G401.6 (cell line): ENCODE results near the gene MGMT.

Experiments used
- FAIRE-seq: peaks from 2 replicates; lab custom pipeline; 2012; peaks lifted over from hg19 to GRCh38; lab: Jason Lieb, UNC

The MGMT gene

GRCh38 chr10:129626309-129626708 is 159.3 kb downstream of the MGMT start:
- FAIRE-seq = no peak

DNA sequence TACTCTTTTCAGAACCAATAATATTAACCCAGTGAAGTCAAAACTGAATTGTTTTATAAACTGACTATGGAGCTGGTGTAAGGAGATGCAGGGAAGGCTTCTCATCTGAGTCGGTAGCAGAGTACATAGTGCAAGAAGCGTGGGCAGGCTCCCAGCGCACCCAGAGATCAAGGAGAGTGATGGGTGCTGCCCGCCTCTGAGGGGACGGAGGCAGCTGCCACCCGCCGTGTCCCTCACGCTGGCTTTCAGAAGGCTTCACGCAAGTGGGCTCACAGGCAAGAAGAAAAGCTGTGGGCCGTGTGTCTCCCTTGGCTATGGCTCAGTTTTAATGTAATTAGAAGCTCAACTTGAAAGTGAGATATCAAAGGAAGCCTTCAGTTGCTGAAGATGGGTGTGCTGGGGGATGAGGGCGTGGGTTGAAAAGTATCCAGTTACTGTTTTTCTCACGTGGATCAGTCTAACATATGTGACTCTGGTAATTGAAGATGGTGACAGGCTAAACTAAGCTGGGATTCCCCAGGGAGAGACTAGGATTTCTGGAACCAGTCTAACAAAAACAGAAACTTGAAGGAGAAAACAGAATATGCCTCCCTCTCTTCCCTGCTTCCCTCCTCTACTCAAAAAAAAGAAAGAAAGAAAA is 159.9 kb downstream of the MGMT start:
- FAIRE-seq = no peak

DNA sequence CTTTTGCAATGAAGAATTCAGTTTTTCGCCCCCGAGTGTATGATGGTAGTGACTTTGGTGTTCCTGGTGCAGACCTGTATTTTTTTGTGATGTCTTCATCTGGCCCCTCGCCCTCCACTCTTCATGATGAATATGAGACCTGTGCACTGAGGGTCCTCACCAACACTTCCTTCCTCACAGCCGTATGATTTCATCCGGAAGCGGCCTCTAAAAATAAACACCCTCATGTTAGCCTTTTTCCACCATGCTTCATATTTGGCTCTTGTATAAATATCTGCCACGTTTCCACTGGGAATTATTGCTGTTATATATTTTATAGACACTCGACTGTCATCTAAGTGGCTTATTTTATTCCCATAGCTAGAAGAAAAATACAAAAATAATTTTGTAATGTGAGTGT is 160.4 kb downstream of the MGMT start:
- FAIRE-seq = no peak

- no peak for FAIRE-seq
Measured at GRCh38 chr10:129628823-129629222, 161.8 kb downstream of the MGMT start.

DNA sequence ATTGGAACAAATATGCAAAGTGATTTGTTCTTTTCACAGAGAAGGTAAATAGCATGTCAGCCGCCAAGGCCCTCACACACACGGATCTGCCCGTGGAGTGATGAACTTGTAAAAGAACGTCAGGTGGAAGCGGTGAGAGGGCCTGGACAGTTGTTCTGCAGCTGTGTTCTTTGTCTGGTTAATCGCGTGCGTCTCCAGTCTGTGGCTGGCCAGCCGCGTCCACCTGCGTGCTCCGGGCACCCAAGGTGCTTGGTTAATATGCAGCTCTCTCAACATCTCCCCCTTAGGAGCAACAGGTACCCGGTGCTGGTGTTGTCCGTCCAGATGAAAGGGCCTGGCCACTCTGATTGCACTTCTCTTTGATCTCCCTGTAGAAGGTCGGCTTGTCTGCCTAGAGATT is 162.9 kb downstream of the MGMT start:
- FAIRE-seq = no peak

GRCh38 chr10:129631006-129631405 is 164.0 kb downstream of the MGMT start:
- no peak for FAIRE-seq

DNA sequence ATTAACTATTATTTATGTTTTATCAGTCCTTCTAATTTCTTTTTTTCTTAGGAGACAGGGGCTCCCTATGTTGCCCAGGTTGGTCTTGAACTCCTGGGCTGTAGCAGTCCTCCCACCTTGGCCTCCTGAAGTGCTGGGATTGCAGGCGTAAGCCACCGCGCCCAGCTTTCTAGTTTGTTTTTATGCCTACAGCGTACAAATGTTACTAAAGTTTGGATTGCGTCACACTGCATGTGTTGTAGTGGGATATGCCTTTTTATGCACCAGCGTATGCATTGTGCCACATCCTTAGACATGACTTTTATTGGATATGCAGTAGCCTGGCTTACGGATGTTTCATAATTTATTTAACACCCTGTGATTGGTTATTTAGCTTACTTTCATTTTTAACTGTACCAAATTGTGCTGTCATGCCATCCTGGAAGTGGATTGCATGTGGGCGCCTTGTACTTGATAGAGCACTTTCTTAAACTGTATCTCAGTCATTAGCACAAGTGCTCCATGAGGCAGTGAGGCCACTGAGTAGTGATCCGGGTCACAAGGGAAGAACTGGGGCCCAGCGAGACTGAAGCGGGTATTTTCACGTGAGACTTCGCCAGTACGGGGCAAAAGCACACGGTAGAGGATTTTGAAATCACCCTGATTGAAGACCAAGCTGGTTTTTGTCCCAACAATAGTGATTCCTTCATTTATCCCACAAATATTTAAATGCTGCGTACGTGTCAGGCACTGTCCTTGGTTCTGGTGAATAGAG is 165.0 kb downstream of the MGMT start:
- no peak for FAIRE-seq

GRCh38 chr10:129637010-129637409 is 170.0 kb downstream of the MGMT start:
- no peak for FAIRE-seq

DNA sequence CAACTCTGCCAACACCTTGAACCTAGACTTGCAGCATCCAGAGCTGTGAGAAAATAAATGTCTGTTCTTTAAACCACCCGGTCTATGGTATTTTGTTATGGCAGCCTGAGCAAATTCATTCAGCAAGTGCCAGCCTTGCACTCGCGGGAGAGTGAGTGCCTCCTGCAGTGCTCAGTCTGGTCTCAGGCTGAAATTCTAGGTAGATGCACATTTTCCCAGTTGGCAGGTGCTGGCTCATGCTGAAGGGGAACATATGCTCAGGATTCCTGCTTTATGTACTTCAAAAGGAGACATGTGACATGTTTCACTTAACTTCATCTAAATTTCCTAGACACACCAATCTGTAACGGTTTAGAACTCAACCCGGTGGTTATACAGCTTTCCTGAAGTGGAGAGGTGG is 170.8 kb downstream of the MGMT start:
- no peak for FAIRE-seq

DNA sequence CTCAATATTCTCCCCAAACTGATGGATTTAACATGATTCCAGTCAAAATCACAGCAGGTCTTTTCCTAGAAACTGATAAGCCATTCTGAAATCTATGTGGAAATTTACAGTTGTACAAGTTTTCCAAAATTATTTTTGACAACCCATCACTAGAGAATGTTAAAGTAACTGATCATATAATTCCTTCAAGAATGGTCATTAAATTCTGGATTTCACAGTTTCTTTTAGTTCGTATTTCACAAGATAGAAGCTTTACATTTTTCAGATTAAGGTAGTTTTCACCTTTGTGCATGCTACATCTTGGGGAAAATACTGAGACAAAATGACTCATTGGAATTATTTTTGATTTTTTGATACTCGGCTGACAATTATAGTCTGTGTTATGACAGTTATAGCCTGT is 174.3 kb downstream of the MGMT start:
- FAIRE-seq = no peak

DNA sequence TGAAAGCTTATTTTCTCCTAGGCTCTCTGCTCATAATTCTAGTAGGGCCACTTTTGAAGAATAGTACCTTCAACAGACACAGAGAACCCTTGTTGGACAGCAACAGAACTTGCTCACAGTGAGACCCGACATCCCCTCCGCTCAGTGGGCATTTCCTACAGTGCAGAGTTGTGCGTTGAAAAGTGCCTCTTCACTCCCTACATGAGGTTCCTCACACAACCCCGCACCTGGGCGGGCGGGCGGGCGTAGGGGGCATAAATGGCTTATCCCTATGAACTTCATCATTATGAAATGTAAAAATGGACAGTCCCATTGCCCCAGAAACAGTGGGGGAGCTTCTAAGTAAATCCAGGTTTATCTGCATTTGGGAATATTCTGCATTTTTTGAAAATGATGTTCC is 174.9 kb downstream of the MGMT start:
- no peak for FAIRE-seq

DNA sequence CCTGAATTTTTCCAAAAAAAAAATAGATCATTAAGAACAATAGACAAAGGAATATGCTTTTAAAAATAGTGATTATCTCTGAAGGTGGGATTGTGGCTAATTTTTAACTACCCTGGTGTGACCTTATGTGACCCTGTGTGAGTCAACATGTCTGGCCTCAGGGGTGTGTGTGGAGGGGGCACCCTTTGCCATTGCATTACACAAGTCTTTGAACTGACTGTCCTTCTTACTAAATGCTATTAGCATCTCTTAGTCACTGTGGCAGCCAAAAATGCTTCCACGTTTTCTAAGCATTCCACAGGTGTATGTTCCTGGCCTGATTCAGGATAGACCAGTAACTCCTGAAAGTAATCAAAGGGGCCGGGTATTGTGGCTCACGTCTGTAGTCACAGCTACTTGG is 175.4 kb downstream of the MGMT start:
- no peak for FAIRE-seq

GRCh38 chr10:129643266-129643665 is 176.2 kb downstream of the MGMT start:
- FAIRE-seq = no peak

DNA sequence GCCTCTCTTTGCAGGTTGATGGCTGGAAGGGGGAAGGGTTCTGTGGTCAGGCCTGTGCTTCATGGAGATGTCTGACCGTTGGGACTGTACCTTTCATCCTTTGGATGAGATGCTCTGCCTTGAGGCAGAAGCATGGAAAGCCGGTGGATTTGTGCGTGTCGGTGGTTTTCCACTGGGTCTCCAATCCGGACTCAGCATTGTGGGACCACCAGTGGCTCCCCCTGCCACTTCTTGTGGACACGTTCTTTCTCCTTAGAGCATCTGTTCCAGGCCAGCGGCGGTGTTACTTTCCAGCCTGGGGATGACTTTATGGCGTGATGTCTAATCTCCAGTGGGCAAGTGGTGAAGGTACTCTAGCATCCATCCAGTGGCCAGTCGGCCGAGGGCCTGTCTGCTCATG is 178.4 kb downstream of the MGMT start:
- no peak for FAIRE-seq

GRCh38 chr10:129646973-129647372 is 179.9 kb downstream of the MGMT start:
- no peak for FAIRE-seq

GRCh38 chr10:129647590-129647989 is 180.5 kb downstream of the MGMT start:
- FAIRE-seq = no peak

DNA sequence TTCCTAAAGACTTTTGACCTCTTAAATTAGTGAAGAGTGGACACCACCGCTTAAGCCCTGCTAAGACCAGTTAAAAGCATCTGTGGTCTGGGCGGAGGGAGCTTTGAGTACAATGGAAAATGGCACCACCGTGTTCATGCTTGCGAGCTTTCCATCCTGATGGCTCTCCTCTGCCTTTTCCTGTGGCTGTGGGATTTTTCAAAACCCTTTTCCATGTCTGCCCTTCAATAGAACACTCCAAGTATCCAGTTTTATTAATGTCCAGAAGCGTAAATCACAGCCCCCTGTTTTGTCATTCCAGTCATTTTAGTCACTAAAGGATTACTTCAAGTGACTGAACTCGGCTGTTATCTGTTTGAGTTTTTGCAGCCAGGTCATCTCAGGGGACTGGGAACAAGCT is 181.8 kb downstream of the MGMT start:
- FAIRE-seq = no peak

DNA sequence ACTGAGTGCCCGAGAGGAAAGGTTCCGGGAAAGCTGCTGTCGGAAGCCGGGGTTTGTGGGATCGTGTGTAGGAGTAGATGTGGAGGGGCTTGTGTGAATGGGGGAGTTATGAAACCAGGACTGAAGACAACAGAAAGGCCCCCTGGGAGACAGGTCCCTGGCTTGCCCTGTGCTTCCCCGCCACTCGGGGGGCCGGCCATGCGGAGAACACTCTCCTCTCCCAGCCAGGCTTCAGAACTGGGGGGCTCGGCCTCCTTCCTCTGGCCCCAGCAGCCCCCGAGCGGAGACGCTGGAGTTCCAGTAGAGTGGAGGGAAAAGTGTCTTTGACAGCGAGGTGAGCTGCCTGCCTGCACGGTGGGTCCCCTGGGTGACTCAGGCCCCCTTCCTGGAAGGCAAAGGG is 185.0 kb downstream of the MGMT start:
- FAIRE-seq = no peak

- FAIRE-seq = no peak
Measured at GRCh38 chr10:129652521-129653201, 185.6 kb downstream of the MGMT start.

DNA sequence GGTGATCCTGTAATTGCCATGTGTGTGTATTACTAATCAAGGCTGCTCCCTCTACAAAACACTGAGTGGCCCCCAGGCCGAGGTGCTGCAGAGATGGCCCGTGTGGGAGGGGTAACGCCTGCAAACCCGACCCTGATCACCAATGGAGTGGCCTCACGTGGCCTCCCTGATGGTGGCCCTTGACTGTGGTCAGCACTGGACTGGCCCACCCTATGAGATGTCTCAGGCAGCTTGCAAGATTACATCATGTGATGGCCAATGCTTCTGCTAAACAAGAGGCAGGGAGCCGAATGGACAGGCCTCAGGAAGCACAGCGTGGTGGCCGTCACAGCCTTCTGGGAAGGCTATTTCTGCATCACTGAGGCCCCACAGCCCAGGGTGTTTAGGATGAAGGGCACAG is 186.4 kb downstream of the MGMT start:
- no peak for FAIRE-seq

DNA sequence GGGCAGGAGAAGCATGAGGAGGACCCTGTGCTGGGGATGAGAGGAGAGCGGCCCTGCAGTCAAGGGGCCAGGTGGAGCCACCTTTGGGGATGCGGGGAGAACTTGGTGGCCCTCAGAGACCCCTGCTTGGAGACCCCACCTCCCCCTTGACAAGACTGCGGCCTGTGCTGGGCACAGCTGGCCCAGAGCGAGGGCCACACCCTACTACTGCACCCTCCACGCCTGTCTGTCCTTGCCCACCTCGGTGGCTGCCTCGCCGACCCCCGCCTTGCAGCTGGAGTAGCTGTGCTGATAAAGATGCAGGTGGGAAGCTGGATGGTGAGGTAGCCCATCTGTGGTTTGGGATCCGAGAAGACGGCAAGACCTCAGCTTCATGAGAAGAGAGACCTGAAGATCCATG is 186.8 kb downstream of the MGMT start:
- FAIRE-seq = no peak

DNA sequence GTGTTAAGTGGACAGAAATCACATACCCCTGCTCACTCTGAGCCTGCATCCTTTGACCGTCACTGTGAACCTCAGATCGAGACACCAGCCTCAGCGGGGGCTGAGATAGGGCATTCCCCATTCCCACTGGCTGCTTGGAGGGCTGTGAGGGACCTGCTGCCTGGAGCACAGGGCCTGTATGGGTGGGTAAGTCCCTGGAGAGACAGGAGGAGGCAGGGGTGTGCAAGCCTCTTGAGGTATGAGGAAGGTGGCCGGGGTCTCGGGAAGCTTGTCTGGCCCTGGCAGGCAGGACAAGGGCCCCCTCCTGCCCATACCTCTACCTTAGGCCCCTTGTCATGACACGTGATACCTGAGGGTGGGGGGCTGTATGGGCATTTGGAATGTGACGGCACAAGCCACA is 187.4 kb downstream of the MGMT start:
- FAIRE-seq = no peak

- FAIRE-seq = no peak
Measured at GRCh38 chr10:129655007-129655678, 188.1 kb downstream of the MGMT start.
